ENCODE measurements around the gene CDH5.
"Not testable (repeated sequence)": the region's sequence is repeated elsewhere in the genome, so short reads cannot be mapped to it uniquely, and the experiment has no call there.

CDH5 gene
- total RNA-seq: 0 reads per million in 4 donors

- no peak for DNase-seq
Observed at GRCh38 chr16:66366433-66367299, at the start of gene CDH5. Gene CDH5, plus strand, starts transcription at chr16:66366691. Its CDS starts 12,647 bp downstream, at chr16:66379338.

GRCh38 chr16:66318505-66318904 lies 48.0 kb upstream of the CDH5 start:
- DNase-seq: no peak

DNA sequence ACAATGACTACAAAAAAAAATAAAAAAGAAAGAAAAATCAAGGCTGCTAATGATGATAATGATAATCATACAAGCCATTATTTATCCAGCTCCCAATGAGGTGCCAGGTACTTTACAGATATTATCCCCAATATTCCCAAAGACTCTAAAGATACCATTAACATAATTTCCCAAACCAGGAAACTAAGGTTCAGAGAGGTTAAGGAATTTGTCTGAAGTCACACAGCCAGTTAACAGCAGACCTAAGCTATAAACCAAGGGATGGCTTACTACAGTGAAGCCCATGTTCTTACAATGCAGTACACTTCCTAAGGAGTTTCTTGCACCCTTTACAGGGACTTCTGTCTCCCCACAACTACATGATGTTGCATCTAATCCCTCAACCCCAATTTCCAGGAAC lies 45.7 kb upstream of the CDH5 start:
- no peak for DNase-seq

DNA sequence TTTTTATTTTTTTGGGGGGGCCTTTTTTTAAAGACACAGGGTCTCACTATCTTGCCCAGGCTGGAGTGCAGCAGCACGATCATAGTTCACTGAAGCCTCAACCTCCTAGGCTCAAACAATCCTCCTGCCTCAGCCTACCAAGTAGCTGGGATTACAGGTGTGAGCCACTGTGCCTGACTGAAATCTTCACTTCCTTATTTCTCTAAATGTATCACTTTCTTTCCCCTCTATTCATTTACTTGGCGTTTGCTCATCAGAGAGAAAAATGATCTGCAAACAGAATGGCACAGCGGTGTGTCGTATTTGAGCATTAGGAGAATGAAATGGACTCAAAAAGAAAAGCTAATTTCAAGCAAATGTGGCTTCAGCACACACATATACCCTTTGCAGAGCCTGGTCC lies 44.3 kb upstream of the CDH5 start:
- no peak for DNase-seq

GRCh38 chr16:66324815-66325515 lies 41.5 kb upstream of the CDH5 start:
- DNase-seq: no peak

GRCh38 chr16:66325717-66326376 lies 40.6 kb upstream of the CDH5 start:
- no peak for DNase-seq

DNA sequence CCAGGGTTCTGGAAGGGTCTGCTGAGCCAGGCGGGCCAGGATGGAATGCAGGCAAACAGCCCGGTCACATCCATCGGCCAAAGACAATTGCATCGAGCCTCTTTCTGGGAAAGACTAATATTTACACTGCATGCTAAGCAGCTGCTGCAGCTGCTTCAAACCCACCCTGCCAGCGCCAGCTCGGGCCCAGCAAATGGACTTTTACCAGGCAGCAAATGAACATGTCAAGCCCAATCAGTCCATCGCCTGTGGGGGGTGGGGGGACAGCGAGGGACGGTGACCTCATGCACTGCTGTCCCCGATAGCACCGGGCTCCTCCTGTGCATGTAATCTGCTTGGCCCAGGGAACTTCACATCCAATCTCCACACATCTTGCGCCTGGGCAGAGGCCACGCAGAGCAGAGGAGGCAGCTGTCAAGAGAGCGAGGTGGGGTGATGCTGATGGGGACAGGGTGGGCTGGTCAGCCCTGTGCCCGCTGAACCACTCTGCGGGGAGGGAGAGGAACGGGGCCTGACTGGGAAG lies 39.4 kb upstream of the CDH5 start:
- no peak for DNase-seq

DNA sequence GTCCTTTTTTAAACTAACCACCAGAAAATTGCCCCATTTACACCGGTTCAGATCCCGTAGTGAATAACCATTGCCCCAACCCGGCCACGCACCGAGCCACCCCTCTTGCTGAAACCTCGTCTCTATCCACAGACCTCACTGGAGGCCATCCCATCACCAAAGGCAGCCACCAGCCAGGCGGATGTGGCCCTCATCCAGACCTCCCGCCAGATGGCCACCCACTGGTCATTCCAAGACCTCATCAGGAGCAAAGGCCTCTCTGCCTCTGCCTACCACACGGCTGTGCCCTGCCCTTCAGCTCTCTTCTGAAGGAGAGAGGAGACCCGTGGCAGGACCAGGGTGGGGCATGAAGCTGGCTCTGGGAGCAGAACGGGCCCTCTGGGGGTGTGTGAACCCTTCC lies 38.2 kb upstream of the CDH5 start:
- no peak for DNase-seq

- DNase-seq: not testable (repeated sequence)
Observed at GRCh38 chr16:66331464-66331863, 35.0 kb upstream of the CDH5 start.

- no peak for DNase-seq
Observed at GRCh38 chr16:66332634-66333610, 33.6 kb upstream of the CDH5 start.

DNA sequence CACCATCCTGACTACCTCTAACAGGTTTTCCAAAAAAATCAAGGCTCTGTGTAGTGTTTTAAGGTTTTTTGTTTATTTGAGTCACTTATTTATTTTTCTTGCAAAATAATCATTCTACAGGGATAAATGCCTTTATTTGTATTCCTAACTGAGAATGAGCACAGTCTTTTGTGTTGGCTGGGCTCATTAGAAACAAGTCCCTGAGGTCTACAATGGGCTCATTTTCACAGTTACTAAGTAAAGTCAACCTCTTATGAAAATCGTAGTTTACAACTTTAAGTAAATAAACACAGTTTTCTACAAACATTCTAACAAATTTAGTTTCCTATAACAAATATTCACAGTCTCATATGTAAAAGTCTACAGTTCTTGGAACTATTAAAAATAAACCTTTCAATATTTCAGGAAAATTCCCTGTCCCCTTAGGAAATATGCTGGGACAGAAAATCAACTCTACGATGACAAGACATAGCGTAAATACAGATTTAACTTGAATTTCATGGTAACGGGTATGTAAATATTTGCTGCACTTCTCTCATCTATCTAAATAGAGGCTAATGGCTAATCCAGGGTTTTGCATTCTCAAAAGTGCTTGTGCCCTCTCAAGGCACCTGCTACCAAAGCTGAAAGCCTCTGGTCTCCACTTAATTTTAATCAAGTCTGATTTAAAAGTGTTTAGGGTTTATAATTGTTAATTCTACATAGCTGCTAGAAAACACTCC lies 31.5 kb upstream of the CDH5 start:
- no peak for DNase-seq

DNA sequence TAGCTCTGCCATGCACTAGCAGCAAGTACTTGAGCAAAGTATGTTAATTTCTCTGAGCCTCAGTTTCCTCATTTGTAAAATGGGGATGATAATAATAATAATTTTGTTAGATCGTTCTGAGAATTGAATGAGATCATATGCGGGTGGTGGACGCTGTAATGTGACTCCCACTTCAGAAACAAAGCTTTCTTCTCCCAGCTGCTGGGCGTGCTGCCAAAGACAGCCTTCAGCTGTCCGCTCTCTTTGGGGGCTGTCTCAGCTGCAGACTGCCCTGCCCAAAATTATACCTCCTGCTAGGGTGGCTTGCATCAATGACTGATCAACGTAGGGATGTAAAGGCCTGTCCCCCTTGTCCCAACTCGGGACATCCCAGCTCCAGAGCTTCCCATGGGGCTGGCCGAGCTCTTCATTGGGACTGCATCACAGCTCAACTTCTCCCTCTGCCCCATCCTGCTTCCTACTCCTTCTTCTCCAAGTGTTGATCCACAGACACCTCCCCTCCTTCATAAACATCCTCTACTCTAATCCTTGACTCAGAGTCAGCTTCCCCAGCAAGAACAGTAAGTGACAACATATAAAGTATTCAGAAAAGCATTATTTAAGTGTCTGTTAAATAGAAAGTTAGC lies 30.7 kb upstream of the CDH5 start:
- DNase-seq: no peak

DNA sequence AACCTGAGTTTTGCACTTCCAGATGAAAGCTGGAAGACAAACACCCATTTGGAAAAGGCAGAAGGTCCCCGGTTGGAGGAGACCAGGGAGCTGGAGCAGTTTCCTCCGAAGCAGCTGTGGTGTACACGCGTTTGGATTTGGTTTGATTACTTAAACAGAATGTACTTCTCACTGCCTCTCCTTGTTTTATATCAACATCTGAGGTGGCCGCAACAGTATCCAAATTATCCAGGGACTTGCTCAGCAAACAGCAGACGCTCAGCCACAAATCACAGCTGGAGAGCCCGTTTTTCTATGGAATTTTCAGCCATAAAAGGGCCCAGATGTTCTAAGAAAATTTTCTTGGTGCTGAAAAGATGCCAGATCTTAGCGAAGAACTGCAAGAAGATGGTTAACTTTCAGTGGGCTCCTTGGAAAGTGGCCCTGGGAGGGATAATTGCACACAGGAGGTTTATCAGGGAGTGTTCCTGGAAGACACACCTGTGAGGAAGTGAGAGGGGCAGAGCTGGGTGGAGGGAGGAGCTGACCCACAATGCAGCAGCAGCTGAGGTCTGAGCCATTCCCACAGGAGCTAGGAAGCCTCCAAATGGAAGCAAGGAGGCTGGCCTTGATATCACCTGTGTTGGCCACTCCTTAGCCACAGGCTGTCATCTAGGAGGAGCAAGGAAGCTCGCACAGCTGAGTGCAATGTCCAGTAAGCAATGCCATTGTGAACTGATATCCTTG lies 28.9 kb upstream of the CDH5 start:
- no peak for DNase-seq

DNA sequence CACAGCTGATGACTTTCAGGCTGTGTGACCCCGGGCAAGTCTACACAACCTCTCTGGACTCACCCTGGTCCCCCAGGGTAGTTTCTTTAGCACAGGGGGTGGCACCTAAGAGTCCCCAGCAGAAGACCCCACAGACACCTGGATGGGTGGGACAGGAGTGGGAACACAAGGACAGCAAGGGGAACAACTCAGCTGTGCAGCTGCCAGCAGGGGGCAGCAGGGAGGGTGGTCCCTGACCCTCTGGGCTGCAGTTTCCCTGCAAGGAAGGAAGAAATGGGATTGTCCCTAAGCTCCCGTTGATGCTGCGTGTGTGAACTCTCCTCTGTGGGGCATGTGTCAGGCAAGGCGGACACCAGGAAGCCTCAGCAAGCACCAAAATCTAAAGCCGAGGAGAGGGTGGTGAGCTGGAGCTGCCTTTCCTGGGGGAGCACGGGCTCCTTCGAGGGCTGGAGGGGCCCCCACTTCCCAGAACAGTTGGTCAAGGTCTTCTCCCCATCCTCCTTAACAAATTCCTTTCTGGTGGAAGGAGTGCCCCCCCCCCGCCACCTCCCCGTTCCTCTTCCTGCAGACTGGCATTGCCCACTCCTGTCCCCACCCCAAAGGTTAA lies 24.1 kb upstream of the CDH5 start:
- DNase-seq: no peak

DNA sequence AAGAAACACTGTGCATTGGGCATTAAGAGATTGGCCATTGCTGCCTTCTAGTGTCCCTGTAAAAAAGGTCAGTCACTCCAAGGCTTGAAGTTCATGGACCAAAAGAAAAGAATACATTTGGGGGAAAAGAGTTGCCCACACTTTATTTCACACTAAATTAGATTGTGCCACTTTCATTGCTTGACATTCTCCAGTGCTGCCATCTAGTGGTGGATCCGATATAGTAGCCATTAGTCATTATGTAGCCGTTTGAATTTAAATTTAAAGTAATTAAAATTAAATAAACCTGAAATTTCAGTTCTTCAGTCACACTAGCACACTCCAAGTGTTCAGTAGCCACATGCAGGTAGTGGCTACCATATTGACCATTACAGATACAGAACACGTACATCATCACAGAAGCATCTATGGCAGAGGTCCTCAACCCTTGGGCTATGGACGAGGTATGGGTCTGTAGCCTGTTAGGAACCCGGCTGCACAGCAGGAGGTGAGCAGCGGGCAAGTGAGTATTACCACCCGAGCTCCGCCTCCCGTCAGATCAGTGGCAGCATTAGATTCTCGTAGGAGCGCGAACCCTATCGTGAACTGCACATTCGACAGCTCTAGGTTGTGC lies 21.9 kb upstream of the CDH5 start:
- DNase-seq: peak in 2 of 5 donors; percentile 4 to 27

GRCh38 chr16:66346221-66346620 lies 20.3 kb upstream of the CDH5 start:
- DNase-seq: no peak

- DNase-seq: no peak
Observed at GRCh38 chr16:66352304-66352703, 14.2 kb upstream of the CDH5 start.

GRCh38 chr16:66353055-66353454 lies 13.4 kb upstream of the CDH5 start:
- DNase-seq: no peak
